ENCODE measurements around the gene MED13L.

Gene MED13L

GRCh38 chr12:116276652-116277466 is 634 bp downstream of the MED13L start:
- peak; percentile 69 for DNase-seq

- DNase-seq = no peak
Measured at GRCh38 chr12:116274551-116275375, 2.7 kb downstream of the MED13L start.

- DNase-seq = no peak
Measured at GRCh38 chr12:116273813-116274550, 3.5 kb downstream of the MED13L start.

DNA sequence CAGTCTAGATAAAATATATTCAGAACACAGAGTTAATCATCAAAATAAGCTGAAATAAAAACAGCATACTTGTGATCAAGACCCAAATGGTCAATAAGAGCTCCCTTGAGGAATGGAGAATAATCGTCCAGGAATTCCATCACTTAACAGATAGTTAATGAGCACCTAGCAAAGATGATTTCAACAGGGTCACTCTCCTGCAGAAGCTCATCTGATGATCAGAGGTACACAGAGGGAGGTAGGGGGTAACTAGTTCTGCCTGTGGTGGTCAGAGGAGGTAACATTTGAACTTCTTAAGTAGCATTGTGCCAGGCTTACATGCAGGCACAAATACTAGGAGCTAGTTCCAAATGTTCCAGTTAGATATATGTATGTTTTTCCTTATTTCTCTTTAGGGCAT is 9.5 kb downstream of the MED13L start:
- no peak for DNase-seq

- peak; percentile 22 for DNase-seq
Measured at GRCh38 chr12:116266631-116267349, 10.7 kb downstream of the MED13L start.

DNA sequence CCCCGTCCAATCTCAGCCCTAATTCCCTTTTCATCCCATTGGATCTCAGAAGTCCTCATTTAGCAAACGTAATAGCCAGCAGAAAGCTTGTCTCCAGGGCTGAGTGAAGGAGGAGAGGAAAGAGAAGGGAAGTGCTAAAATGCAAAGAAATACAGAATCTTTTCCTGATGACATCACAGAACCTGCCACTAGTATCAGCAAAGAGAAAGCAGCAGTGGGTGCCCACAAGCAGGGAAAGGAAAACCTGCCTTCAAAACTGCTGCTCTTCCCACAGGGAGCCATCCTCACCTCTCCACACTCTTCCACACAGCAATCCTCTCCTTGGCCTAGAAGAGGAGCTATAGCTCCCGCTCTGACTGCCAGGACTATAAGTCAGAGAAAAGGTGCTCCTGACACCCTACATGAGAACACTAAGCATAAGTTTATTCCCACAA is 11.3 kb downstream of the MED13L start:
- peak; percentile 23 for DNase-seq

DNA sequence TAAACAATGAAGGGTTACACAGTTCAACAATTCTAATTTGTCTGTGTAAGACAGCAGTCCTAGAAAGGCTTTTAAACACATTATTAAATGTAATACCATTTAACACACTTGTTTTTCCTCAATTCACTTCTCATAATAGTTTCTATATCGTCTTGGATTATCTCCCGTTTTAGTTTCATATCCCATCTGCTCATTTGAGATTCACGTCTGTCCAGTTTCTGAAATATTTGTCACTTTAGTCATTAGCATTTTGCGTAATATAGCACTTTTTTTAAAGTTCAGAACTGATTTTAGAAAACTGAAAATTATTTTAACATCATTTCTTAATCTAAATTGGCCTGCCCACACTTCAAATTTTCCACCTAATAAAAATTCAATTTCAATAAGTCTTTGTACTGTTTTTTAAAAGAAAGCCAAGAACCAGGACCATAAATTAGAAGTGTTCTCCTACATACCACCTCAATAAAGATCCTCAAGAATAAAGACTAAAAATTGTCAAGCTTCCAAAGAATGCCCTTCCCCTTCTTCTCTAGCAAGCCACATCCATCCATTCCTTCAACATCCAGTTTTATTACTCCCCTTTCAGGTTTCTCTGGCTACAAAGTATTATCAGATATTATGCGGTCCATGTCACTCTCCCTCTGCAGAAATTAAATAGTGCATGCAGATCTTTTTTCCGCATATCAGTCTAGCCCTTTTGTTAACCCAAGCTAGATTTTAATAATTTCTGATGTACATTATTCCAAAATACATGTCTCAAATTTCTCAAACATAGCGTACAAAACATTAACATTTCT is 11.9 kb downstream of the MED13L start:
- no peak for DNase-seq

GRCh38 chr12:116264525-116265070 is 12.9 kb downstream of the MED13L start:
- no peak for DNase-seq

DNA sequence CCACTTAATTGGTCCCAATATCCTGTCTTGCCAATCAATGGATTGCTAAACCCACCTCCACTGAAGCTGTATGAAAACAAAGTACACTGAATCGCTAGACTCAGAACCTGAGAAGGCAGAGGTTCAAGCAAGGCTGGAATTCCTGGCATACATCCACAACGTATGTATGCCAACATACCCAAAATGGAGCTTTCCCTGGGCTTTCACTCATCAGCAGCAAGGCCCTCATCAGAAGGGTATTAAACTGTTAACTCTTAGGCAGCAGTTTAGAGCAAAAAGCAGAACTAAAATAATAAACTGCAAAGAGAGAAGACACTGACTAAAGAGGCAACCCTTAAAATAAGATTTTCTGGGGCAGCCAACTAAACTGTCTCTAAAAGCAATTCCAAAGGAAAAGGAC is 13.6 kb downstream of the MED13L start:
- DNase-seq = peak; percentile 17

DNA sequence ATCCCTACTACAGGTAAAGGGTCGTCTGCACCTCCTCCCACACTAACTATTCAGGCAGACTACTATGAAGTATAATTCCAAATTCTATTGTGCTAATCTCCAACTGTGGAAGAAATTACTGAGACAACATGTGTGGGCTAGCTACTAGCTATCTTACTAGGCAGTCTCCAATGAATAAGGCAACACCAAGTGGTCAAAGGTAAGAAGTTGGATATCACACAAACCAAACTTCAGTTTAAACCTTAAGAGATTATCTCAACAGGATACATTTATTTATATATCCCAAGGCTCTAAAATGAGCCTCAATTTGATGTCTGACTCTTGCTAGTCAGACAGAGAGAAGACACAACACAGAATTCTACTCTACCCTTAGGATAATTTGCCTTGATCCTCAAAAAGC is 14.1 kb downstream of the MED13L start:
- DNase-seq = no peak

GRCh38 chr12:116262741-116263140 is 14.8 kb downstream of the MED13L start:
- DNase-seq = no peak

DNA sequence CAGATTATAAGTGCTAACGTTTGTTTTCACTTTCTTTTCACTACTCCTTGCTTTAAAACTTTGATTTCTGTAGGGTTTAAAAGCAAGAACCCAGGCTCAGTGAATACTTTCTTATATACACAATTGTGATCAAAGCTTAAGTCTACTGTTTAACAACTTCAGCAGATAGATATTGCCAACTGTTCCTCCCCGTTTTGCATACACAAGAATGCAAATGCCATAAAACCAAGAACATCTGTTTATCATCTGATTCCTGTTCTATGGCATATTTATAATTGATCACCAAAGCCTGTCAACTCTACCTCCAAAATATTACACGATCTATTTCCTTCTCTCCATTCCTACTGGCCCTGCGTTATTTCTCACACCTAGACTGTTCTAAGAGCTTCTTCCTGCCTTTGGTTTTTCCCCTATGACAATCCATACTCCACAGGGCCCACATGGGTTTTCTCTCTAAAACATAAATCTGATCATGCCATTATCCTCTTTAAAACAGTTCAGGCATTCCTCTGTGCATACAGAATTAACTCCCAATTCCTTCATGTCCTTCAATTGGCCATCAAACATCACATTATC is 15.9 kb downstream of the MED13L start:
- DNase-seq = peak; percentile 18

DNA sequence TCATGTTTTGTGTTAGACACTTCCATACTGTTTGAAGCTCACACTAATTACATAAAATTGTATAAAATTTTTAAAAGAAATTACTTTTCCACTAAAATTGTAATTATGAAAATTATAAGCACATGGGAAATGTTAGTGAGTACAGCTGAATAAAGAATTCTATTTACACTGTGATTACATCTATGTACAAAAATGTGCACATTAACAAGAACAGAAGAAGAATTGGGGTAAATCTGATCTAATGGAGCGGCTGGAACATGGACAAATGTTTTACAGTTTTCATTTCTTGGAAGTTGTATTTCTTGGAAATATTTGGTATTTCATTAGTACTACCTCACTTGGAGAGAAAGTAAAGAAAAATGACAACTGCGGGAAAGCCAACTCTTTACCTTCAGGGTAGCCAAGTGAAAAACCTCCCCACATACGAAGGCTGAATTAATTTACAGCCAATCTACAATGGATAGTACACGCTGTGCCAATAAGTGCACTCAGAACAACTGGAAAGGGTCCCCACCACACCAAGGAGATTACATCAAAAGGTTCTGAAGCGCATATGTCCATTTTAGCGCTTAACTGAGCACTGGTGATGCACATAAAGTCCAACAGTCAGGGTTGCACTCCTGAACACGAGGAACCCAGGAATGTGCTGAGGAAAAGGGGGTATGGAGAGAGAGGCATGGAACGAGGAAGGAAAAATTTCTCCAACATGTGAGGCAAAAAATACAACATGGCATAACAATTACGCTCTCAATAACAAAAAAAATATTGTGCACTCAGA is 17.5 kb downstream of the MED13L start:
- peak; percentile 17 for DNase-seq

- no peak for DNase-seq
Measured at GRCh38 chr12:116257826-116258225, 19.7 kb downstream of the MED13L start.

DNA sequence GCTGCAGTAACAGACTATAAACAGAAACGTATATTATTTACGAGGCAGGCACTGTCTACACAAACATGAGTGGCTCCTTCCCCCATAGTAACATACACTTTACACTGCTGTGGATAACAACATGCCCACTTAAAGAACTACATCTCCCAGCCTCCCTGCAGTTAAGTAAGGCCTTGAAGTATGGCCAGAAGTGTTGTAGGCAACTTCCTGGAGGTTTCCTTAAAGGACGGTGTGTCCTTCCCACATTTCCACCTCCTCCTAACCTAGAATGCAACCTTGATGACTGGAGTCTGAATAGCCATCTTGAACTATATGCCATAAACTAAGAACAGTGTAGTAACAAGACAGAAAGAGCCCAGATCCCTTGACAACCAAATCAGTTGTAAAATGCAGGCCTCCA is 20.3 kb downstream of the MED13L start:
- DNase-seq = no peak

DNA sequence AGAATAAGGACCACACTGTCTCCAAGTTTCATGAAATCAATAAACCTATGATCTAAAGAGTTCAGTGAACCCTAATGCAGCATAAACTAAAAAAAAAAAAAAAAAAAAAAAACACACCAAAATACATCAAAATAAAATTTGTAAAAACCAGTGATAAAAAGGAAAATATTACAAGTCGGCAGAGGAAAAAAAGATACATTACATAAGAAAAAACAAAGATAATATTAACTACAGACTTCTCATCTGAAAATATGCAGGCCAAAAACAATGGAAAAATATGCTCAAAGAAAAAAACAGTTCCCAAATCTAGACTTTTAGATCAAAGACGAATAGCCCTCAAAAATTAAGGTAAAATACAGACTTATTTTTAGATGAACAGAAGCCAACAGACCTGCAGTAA is 27.6 kb downstream of the MED13L start:
- no peak for DNase-seq

DNA sequence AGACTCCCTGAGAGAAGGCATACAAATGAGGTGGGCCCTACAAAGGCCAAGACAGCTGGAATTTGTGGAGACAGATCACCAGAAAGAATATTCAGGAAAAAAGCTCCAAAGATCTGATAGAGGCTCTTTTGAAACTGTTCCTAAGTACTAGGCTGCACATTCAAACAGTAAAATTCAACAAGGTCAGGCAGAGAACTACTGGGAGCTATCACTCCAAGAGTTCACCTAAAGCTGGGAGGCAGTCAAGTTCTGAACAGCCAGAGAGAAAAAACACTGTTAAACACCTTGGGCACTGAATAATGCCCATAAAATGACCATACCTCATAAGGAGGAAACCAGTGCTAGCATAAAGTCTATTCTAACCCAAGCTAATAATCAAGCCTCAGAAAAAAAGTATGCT is 28.6 kb downstream of the MED13L start:
- DNase-seq = no peak

DNA sequence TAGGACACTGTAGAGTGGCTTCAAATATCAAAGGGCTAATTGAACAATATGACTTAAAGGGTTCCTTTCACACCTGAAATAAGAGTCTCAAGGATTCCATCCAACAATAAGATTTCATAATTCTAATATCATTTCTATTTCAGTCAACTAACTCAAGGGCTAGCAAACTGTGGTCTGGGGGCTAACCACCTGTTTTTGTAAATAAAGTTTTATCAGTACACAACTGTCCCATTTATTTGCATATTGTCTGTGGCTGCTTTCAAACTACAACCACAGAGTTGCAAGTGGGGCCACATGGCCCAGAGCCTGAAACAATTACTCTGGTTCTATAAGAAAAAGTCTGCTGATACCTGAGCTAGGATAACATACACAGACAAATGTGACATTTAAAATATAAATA is 29.1 kb downstream of the MED13L start:
- DNase-seq = no peak

GRCh38 chr12:116247377-116247776 is 30.1 kb downstream of the MED13L start:
- peak; percentile 82 for DNase-seq
